T-cell (primary cell): ENCODE data around the gene CDK9. TPM values are rescaled to one million over a fixed set of nuclear protein-coding genes. Genes with fewer than 3 reads are reported as not detected.
"Not testable (repeated sequence)": the region's sequence is repeated elsewhere in the genome, so short reads cannot be mapped to it uniquely, and the experiment has no call there.

Source experiments
- ATAC-seq, 4 experiments: fragments of 200-7000 bp in 3 of 4; fragments of 150-1000 bp in 1 of 4; cut with Tn5 transposase; replicated peaks in 1 of 4; 1 replicate in 3 of 4; 2 replicates in 1 of 4; pipeline ENCODE4 v1.10.0; 2021; ENCODE audit warnings: moderate library complexity in 3 of 4, mild to moderate bottlenecking in 2 of 4, moderate number of reproducible peaks in 1 of 4
- CTCF ChIA-PET, 2 donors: fragments of 300-600 bp; sonication (Branson Sonifier 250); formaldehyde crosslinking; loops; one replicate each; lab custom pipeline; 2022; ENCODE audit warnings: antibody characterized with exemption in 2 of 2; lab: Charles Lee
- POLR2A ChIA-PET, 2 donors: fragments of 300-600 bp; sonication (Branson Sonifier 250); formaldehyde crosslinking; loops; one replicate each; lab custom pipeline; 2022; ENCODE audit warnings: antibody characterized with exemption in 2 of 2; lab: Charles Lee
- DNase-seq, 35 experiments: peaks; one replicate each; pipeline versions ENCODE4 v3.0.0 to v3.0.0-alpha.2; 2013 to 2023
- H3K27ac ChIP-seq: one replicate; pipeline ENCODE4 v1.5.1; 2013; ENCODE audit warnings: low read length
- H3K27me3 ChIP-seq, 2 experiments: replicated peaks in 1 of 2; 1 replicate in 1 of 2; 2 replicates in 1 of 2; pipeline versions ENCODE4 v1.6.1 to v1.7.0; 2013; ENCODE audit warnings: low read length in 1 of 2, mixed read lengths in 1 of 2; ENCODE audit not compliant: control insufficient read depth in 2 of 2, insufficient read depth in 2 of 2; ENCODE audit errors: extremely low read depth in 1 of 2
- H3K36me3 ChIP-seq, 2 donors: 1 replicate in 1 of 2; 2 replicates in 1 of 2; pipeline versions ENCODE4 v1.6.1 to v1.7.0; 2013; ENCODE audit warnings: low read length in 1 of 2; ENCODE audit not compliant: control insufficient read depth in 2 of 2, insufficient read depth in 1 of 2; ENCODE audit errors: extremely low read depth in 1 of 2
- H3K4me1 ChIP-seq, 2 experiments: 1 replicate in 1 of 2; 2 replicates in 1 of 2; pipeline versions ENCODE4 v1.6.1 to v1.7.0; 2013; ENCODE audit warnings: low read length in 2 of 2, mixed read lengths in 1 of 2; ENCODE audit not compliant: insufficient read depth in 2 of 2, control insufficient read depth in 1 of 2; ENCODE audit errors: extremely low read depth in 1 of 2
- H3K4me3 ChIP-seq, 2 donors: 1 replicate in 1 of 2; 2 replicates in 1 of 2; pipeline versions ENCODE4 v1.5.1 to v1.7.0; 2013; ENCODE audit warnings: mild to moderate bottlenecking in 2 of 2, low read length in 1 of 2, moderate library complexity in 1 of 2; ENCODE audit not compliant: control insufficient read depth in 1 of 2; ENCODE audit errors: extremely low read depth in 1 of 2
- H3K9me3 ChIP-seq: 2 replicates; pipeline ENCODE4 v1.7.0; 2013
- H3K27ac Mint-ChIP-seq, 2 donors: one replicate each; pipeline ENCODE4 v1.8.0; 2020 to 2021; ENCODE audit warnings: mild to moderate bottlenecking in 2 of 2, mixed read lengths in 2 of 2
- H3K27me3 Mint-ChIP-seq, 2 donors: one replicate each; pipeline ENCODE4 v1.8.0; 2021 to 2022; ENCODE audit warnings: mixed read lengths in 2 of 2
- H3K36me3 Mint-ChIP-seq: one replicate; pipeline ENCODE4 v1.8.0; 2021; ENCODE audit warnings: mixed read lengths
- H3K4me1 Mint-ChIP-seq, 3 donors: one replicate each; pipeline ENCODE4 v1.8.0; 2020 to 2022; ENCODE audit warnings: mixed read lengths in 3 of 3, mild to moderate bottlenecking in 1 of 3
- H3K4me3 Mint-ChIP-seq, 3 donors: one replicate each; pipeline ENCODE4 v1.8.0; 2020 to 2022; ENCODE audit warnings: mild to moderate bottlenecking in 3 of 3, mixed read lengths in 3 of 3, moderate library complexity in 3 of 3
- H3K9me3 Mint-ChIP-seq, 3 donors: one replicate each; pipeline ENCODE4 v1.8.0; 2020 to 2022; ENCODE audit warnings: mixed read lengths in 3 of 3
- WGBS: methylation state at CpG from one replicate; pipeline ENCODE4 v1.1.5; 2013; ENCODE audit warnings: missing lambda C conversion rate; ENCODE audit not compliant: insufficient coverage; 5-methylcytosine and 5-hydroxymethylcytosine counted together
- total RNA-seq, 35 experiments: library from RNA in 6 of 35; stranded (reverse) in 6 of 35; fragments of 120-200 nt in 1 of 35; gene quantifications; one replicate each; pipeline versions ENCODE4 v1.2.1 to v1.2.4 and lab custom pipeline; 2013 to 2026

CDK9 gene
- total RNA-seq, 5 donors from 2014 or later (not counting 1 experiment from before 2014, with no cell fraction given) = 108 to 159 (median 147) TPM

- peak in 1 of 35 experiments; percentile 46 for DNase-seq
- CTCF ChIA-PET = interaction anchor here in 1 of 2 donors (0.6 kb wide), 1 partner anchor 840 kb away, joined by 4 read pairs; no protein-coding TSS in a partner anchor
- Mint-ChIP-seq H3K4me3 (peak overlapping the region; percentile 35 to 99 (median 45)), H3K36me3 (no peaks in the 10 kb centered on the region), H3K4me1 (peaks cover 63 to 79% (median 74%) of the 10 kb centered on the region in 3 donors), H3K9me3 (no peaks in the 10 kb centered on the region), H3K27me3 (no peaks in the 10 kb centered on the region), H3K27ac (peak overlapping the region; percentile 96 to 99)
- 83% methylated on average over 18 of the region's 20 CpGs for WGBS
- ATAC-seq = no peak
- no peaks in the 10 kb centered on the region for H3K9me3 ChIP-seq
- peak overlapping the region in 1 of 2 donors; percentile 33 for H3K4me3 ChIP-seq
- POLR2A ChIA-PET = interaction anchor here (0.6 to 0.7 kb wide), 2 partner anchors 164 to 918 kb away, joined by 3 read pairs; no protein-coding TSS in a partner anchor
- H3K36me3 ChIP-seq = no peaks in the 10 kb centered on the region
- H3K4me1 ChIP-seq = peaks cover 33 to 86% of the 10 kb centered on the region in 2 experiments
- H3K27me3 ChIP-seq = no peaks in the 10 kb centered on the region
- peak overlapping the region; percentile 95 for H3K27ac ChIP-seq
Measured at GRCh38 chr9:127780126-127780885, 5.5 kb upstream of the CDK9 start.

- CTCF ChIA-PET, H3K27me3 Mint-ChIP-seq, ATAC-seq, H3K9me3 ChIP-seq, H3K36me3 ChIP-seq, H3K27me3 ChIP-seq, H3K9me3 Mint-ChIP-seq, H3K36me3 Mint-ChIP-seq, H3K4me3 ChIP-seq: not testable (repeated sequence)
- POLR2A ChIA-PET = interaction anchor here (0.6 to 0.7 kb wide), 2 partner anchors 163 to 918 kb away, joined by 3 read pairs; no protein-coding TSS in a partner anchor
- WGBS = 83% methylated on average over 3 of the region's 9 CpGs
- Mint-ChIP-seq H3K27ac (peak overlapping the region; percentile 96 to 99), H3K4me1 (peaks cover 63 to 79% (median 74%) of the 10 kb centered on the region in 3 donors), H3K4me3 (peak overlapping the region in 2 of 3 donors; percentile 4 to 29)
- peak overlapping the region; percentile 95 for H3K27ac ChIP-seq
- peak in 3 of 35 experiments; percentile 39 to 42 (median 42) for DNase-seq
- H3K4me1 ChIP-seq = peaks cover 33 to 80% of the 10 kb centered on the region in 2 experiments
Measured at GRCh38 chr9:127780909-127781308, 4.9 kb upstream of the CDK9 start.

- 92% methylated on average over 2 of the region's 4 CpGs for WGBS
- Histone ChIP-seq H3K27ac (peak overlapping the region; percentile 95), H3K4me1 (peaks cover 33 to 76% of the 10 kb centered on the region in 2 experiments), H3K4me3 (no peak overlapping the region), H3K27me3 (no peaks in the 10 kb centered on the region), H3K36me3 (no peaks in the 10 kb centered on the region), H3K9me3 (no peaks in the 10 kb centered on the region)
- H3K4me3 Mint-ChIP-seq = peak overlapping the region in 1 of 3 donors; percentile 29
- no peaks in the 10 kb centered on the region for H3K9me3 Mint-ChIP-seq
- DNase-seq = no peak
- H3K4me1 Mint-ChIP-seq = peaks cover 61 to 75% (median 69%) of the 10 kb centered on the region in 3 donors
- CTCF ChIA-PET = interaction anchor here (0.6 to 2.0 kb wide), 2 partner anchors 37 to 47 kb away, joined by 5 to 6 read pairs; partner anchors contain the start of gene TOR2A (in 1 of the 2)
- ATAC-seq = no peak
- no peaks in the 10 kb centered on the region for H3K27me3 Mint-ChIP-seq
- no peaks in the 10 kb centered on the region for H3K36me3 Mint-ChIP-seq
- POLR2A ChIA-PET = interaction anchor here in 1 of 2 donors (1.2 kb wide), 1 partner anchor 11 kb away, joined by 4 read pairs; no protein-coding TSS in a partner anchor
- peak overlapping the region; percentile 84 to 89 for H3K27ac Mint-ChIP-seq
Measured at GRCh38 chr9:127781806-127782205, 4.0 kb upstream of the CDK9 start.

- Histone ChIP-seq H3K27ac (peak overlapping the region; percentile 94), H3K4me1 (peaks cover 38 to 86% of the 10 kb centered on the region in 2 experiments), H3K27me3 (no peaks in the 10 kb centered on the region), H3K9me3 (no peaks in the 10 kb centered on the region), H3K4me3 (peak overlapping the region; percentile 22 to 35), H3K36me3 (peaks cover 5 to 13% of the 10 kb centered on the region in 2 donors)
- CTCF ChIA-PET = interaction anchor here in 1 of 2 donors (0.6 to 2.0 kb wide), 3 partner anchors 19 to 133 kb away, joined by 3 to 6 read pairs (median 4); partner anchors contain the start of genes ST6GALNAC4 and TOR2A
- DNase-seq = peak; percentile 56 to 87 (median 75)
- peaks cover 10% of the 10 kb centered on the region for H3K36me3 Mint-ChIP-seq
- H3K4me1 Mint-ChIP-seq = peaks cover 70 to 75% (median 74%) of the 10 kb centered on the region in 3 donors
- peak overlapping the region; percentile 51 to 68 (median 59) for H3K4me3 Mint-ChIP-seq
- ATAC-seq = peak; percentile 5 to 29 (median 16)
- POLR2A ChIA-PET = interaction anchor here in 1 of 2 donors (1.2 kb wide), 1 partner anchor 12 kb away, joined by 4 read pairs; no protein-coding TSS in a partner anchor
- WGBS = 8% methylated on average over 9 of the region's 20 CpGs
- peak overlapping the region; percentile 96 to 97 for H3K27ac Mint-ChIP-seq
- H3K9me3 Mint-ChIP-seq = no peaks in the 10 kb centered on the region
- no peaks in the 10 kb centered on the region for H3K27me3 Mint-ChIP-seq
Measured at GRCh38 chr9:127783111-127784008, 2.5 kb upstream of the CDK9 start.

- Histone ChIP-seq H3K9me3 (no peaks in the 10 kb centered on the region), H3K4me1 (peaks cover 25 to 84% of the 10 kb centered on the region in 2 experiments), H3K36me3 (peaks cover 9 to 32% of the 10 kb centered on the region in 2 donors), H3K27ac (peak overlapping the region; percentile 94), H3K27me3 (no peaks in the 10 kb centered on the region), H3K4me3 (peak overlapping the region; percentile 25 to 55)
- under 1% methylated on average over 89 of the region's 123 CpGs for WGBS
- Mint-ChIP-seq H3K4me3 (peak overlapping the region; percentile 68 to 91 (median 88)), H3K27me3 (no peaks in the 10 kb centered on the region), H3K4me1 (peaks cover 67 to 74% (median 70%) of the 10 kb centered on the region in 3 donors), H3K9me3 (no peaks in the 10 kb centered on the region), H3K36me3 (peaks cover 19% of the 10 kb centered on the region), H3K27ac (peak overlapping the region; percentile 96 to 97)
- DNase-seq (peak; percentile 72 to 94 (median 85)), ATAC-seq (peak; percentile 59 to 67 (median 60))
- POLR2A ChIA-PET = interaction anchor here in 1 of 2 donors (0.6 to 1.0 kb wide), 3 partner anchors 121 to 337 kb away, joined by 4 to 7 read pairs (median 7); partner anchors contain the start of gene ST6GALNAC4
- CTCF ChIA-PET = interaction anchor here (0.6 to 2.2 kb wide), 17 partner anchors 9 to 282 kb away, joined by 3 to 31 read pairs (median 3); partner anchors contain the start of genes NAIF1 (in 1 of the 2), SLC25A25 (in 1 of the 2) and TOR2A (in 1 of the 2)
Measured at GRCh38 chr9:127785023-127785932, 556 bp upstream of the CDK9 start.
